ENCODE data around the gene CDX1. TPM values are rescaled to one million over a fixed set of nuclear protein-coding genes. Genes with fewer than 3 reads are reported as not detected.
A peak's percentile ranks its signal among the peaks of the same experiment; 100 is the strongest.

Gene CDX1
- total and polyA plus RNA-seq, 2 of the 8 experiments (the other 6 are each of a cell fraction or from before 2014, with no cell fraction given): not detected

GRCh38 chr5:150167908-150168307 lies 1.3 kb downstream of the CDX1 start:
- no peak overlapping the region for H4K91ac ChIP-seq (replicated peaks; ENCODE audit: insufficient read length, low read length)
- peak overlapping the region; percentile 25 to 59; a peak in 2 of 4 replicates for H3K4me2 ChIP-seq (ENCODE audit: insufficient read depth in 1 of 2, low read depth in 2 of 2, low read length in 2 of 2)
- no peak overlapping the region for H3K27ac ChIP-seq (ENCODE audit: low read depth, low read length)
- no peak overlapping the region for H4K8ac ChIP-seq (ENCODE audit: extremely low read depth, insufficient read depth, low read length)
- H2AFZ ChIP-seq (ENCODE audit: low read length): no peak overlapping the region
- FAIRE-seq (no peak), DNase-seq (ENCODE audit: low read depth in 1 of 2, low spot score in 2 of 2) (no peak)
- H2BK120ac ChIP-seq (replicated peaks; ENCODE audit: low read depth, low read length): no peak overlapping the region
- H3K79me2 ChIP-seq (ENCODE audit: control insufficient read depth in 1 of 2, insufficient read depth in 2 of 2, low read length in 2 of 2): no peaks in the 10 kb centered on the region
- ChIA-PET POLR2A (ENCODE audit: partially characterized antibody) (interaction anchor here (0.5 kb wide), 1 partner anchor 23 kb away, joined by 3 read pairs; no protein-coding TSS in a partner anchor), CTCF (ENCODE audit: partially characterized antibody) (interaction anchor here (0.7 to 17.8 kb wide), 25 partner anchors 6 to 184 kb away, joined by 3 to 406 read pairs (median 5); partner anchors contain the start of genes CDX1 and SLC6A7)
- no peak overlapping the region for H3K18ac ChIP-seq (ENCODE audit: extremely low read depth, low read length)
- H3K4me1 ChIP-seq (replicated peaks in 1 of 4; ENCODE audit: control insufficient read depth in 3 of 4, insufficient read depth in 4 of 4, low read length in 3 of 4): peaks cover 4 to 9% (median 7%) of the 10 kb centered on the region in 4 experiments
- H3K56ac ChIP-seq (replicated peaks; ENCODE audit: insufficient read length, low read depth, low read length): no peak overlapping the region
- H3K27me3 ChIP-seq (replicated peaks in 1 of 4; ENCODE audit: control insufficient read depth in 3 of 4, extremely low read depth in 1 of 4, insufficient read depth in 3 of 4, low read length in 3 of 4): peaks cover 58 to 81% (median 74%) of the 10 kb centered on the region in 4 experiments
- WGBS, 2 experiments (ENCODE audit: extremely low coverage in 1 of 2, insufficient coverage in 1 of 2, insufficient read length in 1 of 2, insufficient replicate concordance in 2 of 2, low coverage in 1 of 2, low lambda C conversion rate in 2 of 2, missing lambda C conversion rate in 1 of 2): 63% methylated on average over 13 of the region's 14 CpGs; no CpG with 5 or more reads in 1 of the 2 experiments
- peaks cover 3% of the 10 kb centered on the region; the same call in 1 of the 2 replicates for H3K23me2 ChIP-seq (ENCODE audit: low read depth, low read length)
- peaks cover 4 to 7% of the 10 kb centered on the region in 2 experiments for H4K20me1 ChIP-seq (replicated peaks in 1 of 2; ENCODE audit: control insufficient read depth in 1 of 2, insufficient read depth in 2 of 2, low read length in 2 of 2)
- no peak overlapping the region for H3K14ac ChIP-seq (ENCODE audit: insufficient read length)
- H2BK20ac ChIP-seq (ENCODE audit: low read length): no peak overlapping the region
- no peak overlapping the region for H2BK5ac ChIP-seq (ENCODE audit: low read depth, low read length)
- no peak overlapping the region for H2AK5ac ChIP-seq (ENCODE audit: low read depth, low read length)
- no peak overlapping the region for H3K4me3 ChIP-seq (ENCODE audit: extremely low read depth in 1 of 4, insufficient read depth in 2 of 4, low read depth in 3 of 4, low read length in 4 of 4)
- no peaks in the 10 kb centered on the region for H3K9me3 ChIP-seq (ENCODE audit: insufficient read depth in 2 of 2, low read depth in 1 of 2, low read length in 1 of 2)
- no peaks in the 10 kb centered on the region for H3K79me1 ChIP-seq (ENCODE audit: low read depth, low read length)
- no peak overlapping the region for H3K4ac ChIP-seq (replicated peaks; ENCODE audit: insufficient read length, low read depth, low read length)
- no peak overlapping the region for H3K9ac ChIP-seq (replicated peaks in 1 of 4; ENCODE audit: extremely low read depth in 1 of 4, low read depth in 3 of 4, low read length in 3 of 4)
- no peak overlapping the region for H3K23ac ChIP-seq (ENCODE audit: insufficient read length)
- H3K36me3 ChIP-seq (ENCODE audit: control insufficient read depth in 2 of 4, insufficient read depth in 4 of 4, low read length in 3 of 4): no peaks in the 10 kb centered on the region; a peak in 1 of 8 replicates
- no peak overlapping the region for H2BK12ac ChIP-seq (ENCODE audit: low read depth, low read length)
- H2BK15ac ChIP-seq (ENCODE audit: low read length): no peak overlapping the region
- H4K5ac ChIP-seq (ENCODE audit: insufficient read length, low read depth, low read length): no peak overlapping the region
- TF ChIP-seq TAF1 (IDR thresholded peaks at IDR 0.05; ENCODE audit: low read depth, low read length) (no peak), CTCF (IDR thresholded peaks at IDR 0.05; ENCODE audit: control extremely low read depth in 1 of 3, insufficient read depth in 1 of 3, low read depth in 1 of 3, low read length in 3 of 3) (peak in 2 of 3 experiments; percentile 55 to 71; a peak in 3 of 4 replicates), ASH2L (IDR thresholded peaks at IDR 0.05; ENCODE audit: low read length) (no peak), RXRA (IDR thresholded peaks at IDR 0.05; ENCODE audit: insufficient read depth, low read depth, low read length) (0 out of 2 replicates have a peak, but pooled peaks have one; percentile 59)

All from H1 (cell line).